IMR-90 (cell line): Measurements from ENCODE around the gene BCAS3. TPM values are rescaled to one million over a fixed set of nuclear protein-coding genes. Genes with fewer than 3 reads are reported as not detected.
A peak's percentile ranks its signal among the peaks of the same experiment; 100 is the strongest.

Experiments
- ATAC-seq: fragments of 200-7000 bp; cut with Tn5 transposase; 2 replicates; pipeline ENCODE4 v1.9.1; 2020; ENCODE audit warnings: low read depth, mild to moderate bottlenecking, moderate library complexity
- BruUV-seq: library from RNA; stranded (reverse); fragments of 400-500 nt; replicated peaks from 2 replicates; lab custom pipeline; 2021; lab: Mats Ljungman, UMichigan
- CTCF ChIA-PET: fragments of 300-600 bp; formaldehyde crosslinking; extraction: SDS; loops from one replicate; lab custom pipeline; 2021; ENCODE audit warnings: antibody characterized with exemption; lab: Yijun Ruan, JAX
- POLR2A ChIA-PET: fragments of 300-600 bp; sonication (Branson Sonifier 250); formaldehyde crosslinking; loops from one replicate; lab custom pipeline; 2022; ENCODE audit warnings: antibody characterized with exemption; ENCODE audit not compliant: unreplicated experiment; lab: Charles Lee
- DNase-seq: peaks from one replicate; pipeline ENCODE4 v3.0.0; 2013
- H2AFZ ChIP-seq: replicated peaks from 2 replicates; pipeline ENCODE3; 2013; ENCODE audit warnings: low read length, mild to moderate bottlenecking; ENCODE audit not compliant: poor library complexity
- H2AK5ac ChIP-seq: 2 replicates; pipeline ENCODE4 v1.6.1; 2013; ENCODE audit warnings: low read depth, low read length, inconsistent platforms
- H2AK9ac ChIP-seq: replicated peaks from 2 replicates; pipeline ENCODE3; 2013; ENCODE audit warnings: mild to moderate bottlenecking, low read depth, low read length, moderate library complexity; ENCODE audit not compliant: poor library complexity
- H2BK120ac ChIP-seq: 2 replicates; pipeline ENCODE4 v1.6.1; 2013; ENCODE audit warnings: low read depth, low read length, inconsistent platforms
- H2BK15ac ChIP-seq: 3 replicates; pipeline ENCODE4 v1.6.1; 2013; ENCODE audit warnings: low read depth, low read length, inconsistent platforms
- H2BK20ac ChIP-seq: 2 replicates; pipeline ENCODE4 v1.6.1; 2013; ENCODE audit warnings: low read depth, mild to moderate bottlenecking, inconsistent platforms, low read length, moderate library complexity
- H2BK5ac ChIP-seq: 2 replicates; pipeline ENCODE4 v1.6.1; 2013; ENCODE audit warnings: mild to moderate bottlenecking, low read depth, low read length, inconsistent platforms; ENCODE audit not compliant: poor library complexity, severe bottlenecking
- H3K14ac ChIP-seq: replicated peaks from 2 replicates; pipeline ENCODE4 v1.6.1; 2013; ENCODE audit warnings: low read depth, low read length, inconsistent platforms
- H3K18ac ChIP-seq: 2 replicates; pipeline ENCODE4 v1.6.1; 2013; ENCODE audit warnings: low read depth, low read length, control low read depth
- H3K23ac ChIP-seq: 2 replicates; pipeline ENCODE4 v1.6.1; 2013; ENCODE audit warnings: low read depth, low read length, inconsistent platforms
- H3K27ac ChIP-seq: 2 replicates; pipeline ENCODE4 v1.5.1; 2013; ENCODE audit warnings: mild to moderate bottlenecking, control low read depth, low read length; ENCODE audit not compliant: insufficient read depth
- H3K27me3 ChIP-seq: 2 replicates; pipeline ENCODE4 v1.6.1; 2013; ENCODE audit warnings: low read length; ENCODE audit not compliant: control insufficient read depth, insufficient read depth
- H3K36me3 ChIP-seq: 2 replicates; pipeline ENCODE4 v1.6.1; 2013; ENCODE audit warnings: low read length, mixed read lengths; ENCODE audit not compliant: control insufficient read depth, insufficient read depth
- H3K4ac ChIP-seq: 2 replicates; pipeline ENCODE4 v1.6.1; 2013; ENCODE audit warnings: low read depth, low read length, inconsistent platforms
- H3K4me1 ChIP-seq: 2 replicates; pipeline ENCODE4 v1.6.1; 2013; ENCODE audit warnings: low read length, mixed read lengths; ENCODE audit not compliant: control insufficient read depth, insufficient read depth
- H3K4me2 ChIP-seq: 2 replicates; pipeline ENCODE4 v1.6.1; 2013; ENCODE audit warnings: low read depth, mild to moderate bottlenecking, control low read depth, low read length, moderate library complexity
- H3K4me3 ChIP-seq: 2 replicates; pipeline ENCODE4 v1.5.1; 2013; ENCODE audit warnings: low read depth, mild to moderate bottlenecking, control low read depth, low read length, moderate library complexity; ENCODE audit not compliant: insufficient read depth
- H3K56ac ChIP-seq: 2 replicates; pipeline ENCODE4 v1.6.1; 2013; ENCODE audit warnings: low read length, inconsistent platforms; ENCODE audit not compliant: insufficient read depth; ENCODE audit errors: extremely low read depth
- H3K79me1 ChIP-seq, 2 experiments: 2 replicates each; pipeline ENCODE4 v1.6.1; 2013; ENCODE audit warnings: low read length in 2 of 2, inconsistent platforms in 1 of 2, low read depth in 1 of 2
- H3K9ac ChIP-seq: 2 replicates; pipeline ENCODE4 v1.6.1; 2013; ENCODE audit warnings: low read depth, low read length, control low read depth
- H3K9me1 ChIP-seq: 2 replicates; pipeline ENCODE4 v1.6.1; 2013; ENCODE audit warnings: low read length, inconsistent platforms; ENCODE audit not compliant: insufficient read depth
- H3K9me3 ChIP-seq: 2 replicates; pipeline ENCODE4 v1.6.1; 2013; ENCODE audit warnings: low read length; ENCODE audit not compliant: control insufficient read depth, insufficient read depth
- H4K20me1 ChIP-seq: 2 replicates; pipeline ENCODE4 v1.6.1; 2013; ENCODE audit warnings: low read length, inconsistent platforms; ENCODE audit not compliant: insufficient read depth
- H4K5ac ChIP-seq: 2 replicates; pipeline ENCODE4 v1.6.1; 2013; ENCODE audit warnings: mild to moderate bottlenecking, low read depth, low read length, control low read depth
- H4K8ac ChIP-seq, 2 experiments: 2 replicates each; pipeline ENCODE4 v1.6.1; 2013; ENCODE audit warnings: low read depth in 2 of 2, low read length in 2 of 2, control low read depth in 1 of 2, inconsistent platforms in 1 of 2
- H4K91ac ChIP-seq: 2 replicates; pipeline ENCODE4 v1.6.1; 2013; ENCODE audit warnings: low read depth, low read length, inconsistent platforms; ENCODE audit not compliant: insufficient read depth
- BHLHE40 ChIP-seq: fragments of 150-350 bp; IDR thresholded peaks from 2 replicates; pipeline ENCODE4 v1.6.1; 2016; ENCODE audit warnings: mild to moderate bottlenecking, low read depth, low read length
- CEBPB ChIP-seq: IDR thresholded peaks from 2 replicates; pipeline ENCODE4 v1.6.1; 2012; ENCODE audit warnings: low read depth, low read length, improper control_type of control experiment
- CHD1 ChIP-seq: IDR thresholded peaks from 2 replicates; pipeline ENCODE4 v1.6.1; 2012; ENCODE audit warnings: low read depth, low read length, improper control_type of control experiment
- RCOR1 ChIP-seq: IDR thresholded peaks from 2 replicates; pipeline ENCODE4 v1.6.1; 2012; ENCODE audit warnings: mild to moderate bottlenecking, low read length, improper control_type of control experiment; ENCODE audit not compliant: insufficient replicate concordance
- SMC3 ChIP-seq: fragments of 150-350 bp; IDR thresholded peaks from 2 replicates; pipeline ENCODE4 v1.6.1; 2016; ENCODE audit warnings: low read depth, mild to moderate bottlenecking, antibody characterized with exemption, low read length, moderate library complexity
- whole genome bisulfite sequencing, 2 experiments: methylation state at CpG; one replicate each; pipeline versions ENCODE4 v1.1.5 to v1.1.7; 2013; ENCODE audit warnings: missing lambda C conversion rate in 2 of 2; ENCODE audit not compliant: insufficient read length in 1 of 2; ENCODE audit errors: extremely low coverage in 2 of 2; 5-methylcytosine and 5-hydroxymethylcytosine counted together
- dilution Hi-C: fragments of 300-500 bp; cut with HindIII; formaldehyde crosslinking; loops from one replicate; pipeline ENCODE4 v1.14.3; 2018; ENCODE audit warnings: low sequenced_read_pairs; ENCODE audit not compliant: unreplicated experiment
- in situ Hi-C: fragments of 300-500 bp; cut with MboI; formaldehyde crosslinking; loops from 3 replicates; pipeline ENCODE4 v1.14.3; 2019; ENCODE audit warnings: low sequenced_read_pairs, inconsistent platforms, mixed read lengths
- intact Hi-C: fragments of 100-400 bp; cut with micrococcal nuclease; formaldehyde crosslinking; loops from 2 replicates; pipeline ENCODE4 v1.10.0; 2022
- polyA plus RNA-seq, 3 experiments: library from polyadenylated mRNA; depleted of rRNA; stranded (reverse); fragments of >200 nt; gene quantifications; 2 replicates each; pipeline ENCODE4 v1.2.3, GENCODE V29; 2012; ENCODE audit warnings: low replicate concordance in 1 of 3
- total RNA-seq: library from RNA; depleted of rRNA; stranded (reverse); fragments of >200 nt; gene quantifications from 2 replicates; pipeline ENCODE4 v1.2.3, GENCODE V29; 2012
- TF ChIP-seq, protein P1 (sequence below): fragments of 150-350 bp; IDR thresholded peaks from 2 replicates; pipeline ENCODE4 v1.6.1; 2016; ENCODE audit warnings: low read depth, mild to moderate bottlenecking, low read length, moderate library complexity, borderline replicate concordance
- TF ChIP-seq, protein P2 (sequence below): fragments of 150-350 bp; IDR thresholded peaks from 2 replicates; pipeline ENCODE4 v1.6.1; 2017; ENCODE audit warnings: mild to moderate bottlenecking, antibody characterized with exemption, low read length, low read depth

BCAS3 gene
- total and polyA plus RNA-seq, 2 of the 4 experiments (the other 2 are of a cell fraction) = 6.3 to 27.1 TPM

DNA sequence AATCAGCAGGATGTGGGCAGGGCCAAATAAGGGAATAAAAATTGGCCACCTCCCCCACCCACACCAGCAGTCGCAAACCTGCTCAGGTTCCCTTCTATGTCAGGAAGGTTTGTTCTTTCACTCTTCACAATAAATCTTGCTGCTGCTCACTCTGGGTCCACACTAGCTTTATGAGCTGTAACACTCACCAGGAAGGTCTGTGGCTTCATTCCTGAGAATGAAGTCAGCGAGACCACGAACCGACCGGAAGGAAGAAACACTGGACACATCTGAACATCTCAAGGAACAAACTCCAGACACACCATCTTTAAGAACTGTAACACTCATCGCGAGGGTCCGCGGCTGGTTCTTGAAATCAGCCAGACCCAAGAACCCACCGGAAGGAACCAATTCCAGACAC lies 606.5 kb downstream of the BCAS3 start:
- Histone ChIP-seq H4K91ac (peak overlapping the region; percentile 98), H3K79me1 (peaks cover 0 to 16% of the 10 kb centered on the region in 2 experiments; a peak in 2 of 4 replicates), H2BK15ac (peak overlapping the region; percentile 95; the same call in 2 of the 3 replicates), H4K5ac (peak overlapping the region; percentile 96), H3K9me1 (peaks cover 26% of the 10 kb centered on the region), H2BK5ac (peak overlapping the region; percentile 92), H4K8ac (peak overlapping the region; percentile 80 to 95), H3K4ac (peak overlapping the region; percentile 99), H3K56ac (peak overlapping the region; percentile 70; the same call in 1 of the 2 replicates), H3K27ac (peak overlapping the region; percentile 62), H2AK9ac (peak overlapping the region; percentile 29), H2AFZ (peak overlapping the region; percentile 75), H3K36me3 (no peaks in the 10 kb centered on the region), H3K9me3 (no peaks in the 10 kb centered on the region), H3K27me3 (no peaks in the 10 kb centered on the region), H3K9ac (no peak overlapping the region), H3K23ac (peak overlapping the region; percentile 94), H2BK120ac (peak overlapping the region; percentile 98), H4K20me1 (no peaks in the 10 kb centered on the region), H3K4me2 (no peak overlapping the region), H2BK20ac (peak overlapping the region; percentile 98), H2AK5ac (peak overlapping the region; percentile 100), H3K14ac (peak overlapping the region; percentile 98), H3K4me1 (peaks cover 36% of the 10 kb centered on the region), H3K4me3 (no peak overlapping the region), H3K18ac (peak overlapping the region; percentile 94)
- DNase-seq = peak; percentile 93
- dilution Hi-C loops = no loop called here
- peak; percentile 17; the same call in 1 of the 2 replicates for TF ChIP-seq SMC3
- TF ChIP-seq, protein P1, sequence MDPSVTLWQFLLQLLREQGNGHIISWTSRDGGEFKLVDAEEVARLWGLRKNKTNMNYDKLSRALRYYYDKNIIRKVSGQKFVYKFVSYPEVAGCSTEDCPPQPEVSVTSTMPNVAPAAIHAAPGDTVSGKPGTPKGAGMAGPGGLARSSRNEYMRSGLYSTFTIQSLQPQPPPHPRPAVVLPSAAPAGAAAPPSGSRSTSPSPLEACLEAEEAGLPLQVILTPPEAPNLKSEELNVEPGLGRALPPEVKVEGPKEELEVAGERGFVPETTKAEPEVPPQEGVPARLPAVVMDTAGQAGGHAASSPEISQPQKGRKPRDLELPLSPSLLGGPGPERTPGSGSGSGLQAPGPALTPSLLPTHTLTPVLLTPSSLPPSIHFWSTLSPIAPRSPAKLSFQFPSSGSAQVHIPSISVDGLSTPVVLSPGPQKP = no peak
- no peak for TF ChIP-seq CHD1
- TF ChIP-seq, protein P2, sequence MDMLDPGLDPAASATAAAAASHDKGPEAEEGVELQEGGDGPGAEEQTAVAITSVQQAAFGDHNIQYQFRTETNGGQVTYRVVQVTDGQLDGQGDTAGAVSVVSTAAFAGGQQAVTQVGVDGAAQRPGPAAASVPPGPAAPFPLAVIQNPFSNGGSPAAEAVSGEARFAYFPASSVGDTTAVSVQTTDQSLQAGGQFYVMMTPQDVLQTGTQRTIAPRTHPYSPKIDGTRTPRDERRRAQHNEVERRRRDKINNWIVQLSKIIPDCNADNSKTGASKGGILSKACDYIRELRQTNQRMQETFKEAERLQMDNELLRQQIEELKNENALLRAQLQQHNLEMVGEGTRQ = no peak
- no peak for TF ChIP-seq CEBPB
- no peak for TF ChIP-seq BHLHE40
- peak; percentile 7 for TF ChIP-seq RCOR1
- ChIA-PET CTCF (interaction anchor here (2.0 kb wide), 1 partner anchor 20 kb away, joined by 5 read pairs; no protein-coding TSS in a partner anchor), POLR2A (no interaction called here)
- in situ Hi-C loops = no loop called here
- intact Hi-C loops = no loop called here
- ATAC-seq = peak; percentile 43
- BruUV-seq = no TSS peak
- 58% methylated on average over 8 of the region's 10 CpGs; no CpG with 5 or more reads in 1 of the 2 experiments for WGBS, 2 experiments
